IPS-NIHi11 (cell line): ENCODE results near the gene BEND5.

Source experiments
- DNase-seq: peaks from one replicate; pipeline ENCODE4 v3.0.0; 2012; ENCODE audit warnings: mixed read lengths, low spot score

The BEND5 gene

GRCh38 chr1:48761986-48762385 is 14.7 kb downstream of the BEND5 start:
- no peak for DNase-seq

GRCh38 chr1:48761411-48761810 is 15.3 kb downstream of the BEND5 start:
- no peak for DNase-seq

DNA sequence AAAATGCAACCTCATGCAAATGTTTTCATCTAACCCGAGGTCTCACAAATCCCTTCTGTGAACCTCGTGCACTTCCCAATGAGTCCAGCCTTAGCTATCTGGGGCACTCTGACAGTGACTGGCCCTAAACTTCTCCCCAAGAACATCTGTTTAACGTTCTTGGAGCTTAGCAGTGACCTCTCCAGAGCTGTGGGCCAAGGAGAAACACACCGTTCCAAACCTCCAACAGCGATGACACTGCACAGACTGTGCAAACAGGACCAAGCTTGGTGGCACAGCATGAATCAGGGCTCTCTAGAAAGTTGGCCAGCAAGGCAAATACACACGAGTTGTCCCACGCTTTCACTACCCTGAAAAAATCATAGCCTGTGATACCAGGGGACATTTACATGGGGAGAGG is 15.8 kb downstream of the BEND5 start:
- DNase-seq: no peak

- no peak for DNase-seq
These were observed 17.7 kb downstream of the BEND5 start for GRCh38 chr1:48758976-48759375.

DNA sequence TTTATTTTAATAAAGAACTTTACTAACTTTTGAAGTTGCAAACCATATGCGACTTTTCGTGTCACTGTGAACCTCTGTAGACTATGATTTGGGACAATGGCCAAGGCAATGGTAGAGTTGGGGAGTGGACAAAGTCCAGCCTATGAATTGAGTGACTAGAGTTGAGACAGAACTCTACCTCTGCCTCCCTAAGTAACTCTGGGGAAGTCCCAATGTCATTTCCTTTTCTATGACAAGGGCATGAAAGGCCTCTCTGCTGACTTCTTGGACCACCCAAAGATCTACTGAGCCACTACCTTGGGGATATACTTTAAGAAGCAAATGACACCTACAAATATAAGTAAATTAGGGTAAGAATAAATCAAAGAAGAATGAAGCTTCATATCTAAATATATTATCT is 19.3 kb downstream of the BEND5 start:
- DNase-seq: no peak

DNA sequence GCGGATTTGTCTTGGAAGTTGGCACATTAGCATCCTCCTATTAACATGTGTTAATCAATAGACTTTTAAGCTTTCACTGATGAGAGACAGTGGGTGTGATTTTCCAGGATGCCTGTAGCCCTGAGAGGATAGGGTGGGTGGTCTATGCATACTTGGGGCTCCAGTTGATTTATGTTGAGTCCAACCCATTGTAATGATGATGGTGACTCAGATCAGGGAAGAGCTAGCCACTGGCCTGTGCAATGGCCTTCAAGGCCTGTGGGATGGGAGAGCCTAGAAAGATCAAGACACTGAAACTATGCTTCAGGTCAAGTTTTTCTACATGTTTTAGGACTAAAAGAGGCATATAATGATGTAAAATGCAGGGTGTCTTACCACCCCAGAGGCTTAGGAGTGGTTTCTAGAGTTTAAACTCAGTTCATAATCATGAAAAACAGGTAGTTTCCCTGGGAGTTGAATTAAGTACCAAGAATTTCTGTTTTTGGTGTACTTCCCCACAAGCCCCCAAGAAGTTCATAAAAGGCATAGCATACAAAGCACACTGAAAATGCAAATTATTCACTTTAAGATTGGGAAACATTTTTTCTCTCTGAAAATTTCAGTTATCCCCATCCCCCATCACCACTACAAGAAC is 19.9 kb downstream of the BEND5 start:
- peak; percentile 22 for DNase-seq

- no peak for DNase-seq
These were observed 23.4 kb downstream of the BEND5 start for GRCh38 chr1:48753293-48753692.

- no peak for DNase-seq
These were observed 26.6 kb downstream of the BEND5 start for GRCh38 chr1:48750109-48750508.

GRCh38 chr1:48749068-48749467 is 27.6 kb downstream of the BEND5 start:
- no peak for DNase-seq

DNA sequence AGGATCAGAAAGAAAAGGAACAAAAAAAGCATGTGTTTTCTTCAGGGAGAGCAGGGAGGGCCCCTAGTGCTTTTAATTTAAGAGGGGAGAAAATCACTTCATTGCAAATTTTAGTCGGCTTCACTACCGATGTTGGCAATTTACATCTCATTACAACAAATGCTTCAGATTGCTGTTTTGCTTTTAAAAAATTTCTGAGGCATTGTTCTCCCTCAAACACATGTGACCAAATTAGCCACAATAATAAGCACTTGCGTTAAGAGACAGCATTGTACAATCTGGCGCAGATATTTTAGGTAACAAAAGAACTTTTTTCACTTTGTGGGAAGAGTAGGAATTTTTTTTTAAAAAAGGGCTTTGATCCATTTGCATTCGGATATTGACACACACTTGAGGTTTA is 29.8 kb downstream of the BEND5 start:
- DNase-seq: no peak

GRCh38 chr1:48744032-48744431 is 32.7 kb downstream of the BEND5 start:
- DNase-seq: no peak

DNA sequence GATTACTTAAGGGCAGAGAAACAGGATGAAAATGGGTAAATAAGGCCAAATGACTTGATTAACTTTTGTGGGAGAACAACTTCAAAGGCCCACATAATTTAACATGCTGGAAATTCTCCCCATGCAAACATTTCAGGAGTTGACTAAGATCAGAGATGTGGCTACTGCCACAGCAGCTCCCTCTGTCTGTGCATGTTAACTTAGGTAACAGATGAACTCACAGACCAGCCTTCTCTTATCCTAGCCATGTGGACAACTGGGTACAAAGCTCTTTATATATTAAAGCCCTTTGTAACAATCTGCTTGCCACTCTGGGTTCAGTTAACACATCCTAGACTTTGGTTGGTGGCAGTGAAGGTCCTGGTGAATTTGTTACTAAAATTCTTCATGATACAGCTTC is 33.2 kb downstream of the BEND5 start:
- DNase-seq: no peak

DNA sequence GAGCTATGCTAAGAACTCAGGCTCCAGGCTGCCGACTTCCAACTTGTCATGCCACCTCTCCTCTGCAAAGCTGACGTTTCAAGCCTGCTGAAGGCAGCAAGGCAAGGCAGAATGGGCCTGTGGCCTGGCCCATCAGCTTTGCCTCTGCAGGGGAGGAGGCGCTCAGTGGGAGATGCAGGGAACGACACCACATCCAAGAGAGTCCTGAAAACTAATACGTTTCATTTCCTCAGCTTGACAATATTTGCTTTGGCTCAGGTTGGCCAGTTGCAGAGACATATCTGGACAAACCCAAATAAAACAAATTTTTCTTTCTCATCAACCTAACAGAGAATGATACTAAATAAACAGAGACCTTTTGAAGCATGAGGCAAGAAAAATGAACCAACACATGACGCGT is 35.3 kb downstream of the BEND5 start:
- no peak for DNase-seq

DNA sequence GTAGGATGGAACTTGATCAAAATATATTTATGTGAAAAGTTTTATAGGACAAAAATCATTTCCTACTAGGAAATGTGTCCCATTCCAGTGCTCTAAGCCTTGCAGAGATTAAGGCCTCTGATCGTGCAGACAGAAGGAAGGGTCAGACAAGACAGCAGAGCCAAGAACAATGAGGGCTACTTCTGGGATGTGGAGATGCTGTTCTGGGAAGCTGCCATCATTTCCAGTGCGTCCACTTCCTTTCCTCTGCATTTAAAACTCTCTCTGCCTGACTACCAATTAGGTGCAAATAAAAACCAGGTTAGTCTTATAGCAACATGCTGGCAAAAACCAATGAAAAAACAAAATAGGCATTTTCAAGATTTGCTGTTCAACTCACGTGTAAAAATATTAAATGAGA is 36.1 kb downstream of the BEND5 start:
- DNase-seq: no peak

GRCh38 chr1:48739091-48739490 is 37.6 kb downstream of the BEND5 start:
- DNase-seq: no peak

GRCh38 chr1:48738356-48738755 is 38.3 kb downstream of the BEND5 start:
- no peak for DNase-seq

- peak; percentile 35 for DNase-seq
These were observed 40.9 kb downstream of the BEND5 start for GRCh38 chr1:48735796-48736195.

DNA sequence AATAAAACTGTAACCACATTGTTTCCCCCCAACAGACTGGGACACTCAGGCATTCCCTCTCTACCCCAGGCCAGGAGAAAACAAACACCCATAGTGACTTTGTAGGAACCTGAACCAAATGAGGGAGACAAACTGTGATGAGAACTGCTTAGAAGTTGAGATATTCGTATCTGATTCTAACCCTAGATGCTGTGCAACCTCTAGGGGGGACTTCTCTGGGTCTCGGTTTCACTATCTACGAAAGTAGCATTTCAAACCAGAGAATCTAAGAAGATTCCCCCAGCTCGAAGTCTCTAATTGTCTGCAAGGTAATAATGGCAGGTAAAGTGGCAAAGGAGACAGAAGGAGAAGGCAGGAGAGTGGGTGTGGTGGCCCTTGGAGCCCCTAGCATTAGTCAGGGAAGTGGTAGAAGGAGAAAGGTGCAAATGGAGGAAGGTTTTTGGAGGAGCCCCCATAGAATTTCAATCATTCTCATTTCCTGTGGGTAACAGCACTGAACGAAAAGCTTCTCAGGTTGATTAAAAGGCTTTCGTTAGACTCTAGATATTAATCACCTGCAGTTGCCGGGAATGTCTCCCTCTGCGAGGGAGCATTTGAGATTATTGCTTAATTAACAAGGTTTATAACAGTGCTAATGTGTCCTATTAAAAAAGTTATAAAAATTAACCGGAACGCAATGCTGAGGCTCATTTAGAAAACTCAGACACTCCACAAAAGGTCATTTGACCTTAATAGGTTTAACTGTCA is 46.4 kb downstream of the BEND5 start:
- DNase-seq: no peak

- DNase-seq: no peak
These were observed 48.1 kb downstream of the BEND5 start for GRCh38 chr1:48728584-48728983.

DNA sequence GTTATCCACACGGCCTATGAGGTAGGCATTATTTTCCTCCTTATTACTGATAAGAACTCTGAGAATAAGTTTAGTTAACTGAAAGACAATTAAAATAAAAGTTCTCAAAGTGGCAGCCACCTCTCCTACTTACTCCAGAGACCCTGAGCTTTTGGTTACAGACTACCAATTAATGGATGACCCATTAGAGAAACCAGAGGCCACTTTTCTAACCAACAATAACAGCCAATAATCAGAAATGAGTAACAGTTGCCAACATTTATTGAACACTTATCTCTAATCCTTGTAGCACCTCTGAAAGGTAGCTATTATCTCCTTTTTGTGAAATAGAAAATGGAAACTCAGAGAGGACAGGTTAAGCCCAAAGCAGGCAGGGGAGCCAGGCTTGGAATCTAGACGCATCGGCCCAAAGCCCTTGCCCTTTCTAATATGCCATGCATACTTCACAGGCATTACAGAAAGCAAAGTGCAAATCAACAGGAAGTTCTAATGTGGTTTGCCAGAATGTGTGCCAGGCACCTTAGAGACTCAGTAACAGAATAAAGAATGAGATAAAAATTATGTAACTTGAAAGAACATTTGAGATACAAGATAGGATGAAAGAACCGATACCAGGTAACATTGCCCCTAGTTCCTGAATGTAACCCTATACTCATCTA is 50.0 kb downstream of the BEND5 start:
- DNase-seq: no peak

GRCh38 chr1:48726139-48726538 is 50.6 kb downstream of the BEND5 start:
- DNase-seq: no peak

- DNase-seq: no peak
These were observed 51.2 kb downstream of the BEND5 start for GRCh38 chr1:48725341-48726046.

GRCh38 chr1:48720929-48721328 is 55.8 kb downstream of the BEND5 start:
- DNase-seq: no peak
